Testis (tissue), 3 donors: Measurements from ENCODE around the gene PHF19. TPM values are rescaled to one million over a fixed set of nuclear protein-coding genes. Genes with fewer than 3 reads are reported as not detected.

Experiments used
- DNase-seq: peaks from one replicate; pipeline ENCODE4 v3.0.0-alpha.2; 2019
- H3K27ac ChIP-seq, 2 donors: fragments of 200-600 bp; sonication (generic); one replicate each; pipeline ENCODE4 v1.5.1; 2019
- H3K27me3 ChIP-seq: fragments of 200-600 bp; sonication (generic); one replicate; pipeline ENCODE4 v1.5.1; 2019
- H3K36me3 ChIP-seq: fragments of 200-600 bp; sonication (generic); one replicate; pipeline ENCODE4 v1.5.1; 2017; ENCODE audit warnings: low read depth; ENCODE audit errors: missing control alignments
- H3K4me1 ChIP-seq: fragments of 200-600 bp; sonication (generic); one replicate; pipeline ENCODE4 v1.5.1; 2019
- H3K4me3 ChIP-seq, 2 donors: fragments of 200-600 bp; sonication (generic); one replicate each; pipeline ENCODE4 v1.5.1; 2017 to 2019
- H3K9me3 ChIP-seq: fragments of 200-600 bp; sonication (generic); one replicate; pipeline ENCODE4 v1.5.1; 2017
- POLR2A ChIP-seq: fragments of 450-650 bp; IDR thresholded peaks from one replicate; pipeline ENCODE4 v1.6.1; 2017; ENCODE audit warnings: antibody characterized with exemption, mild to moderate bottlenecking, moderate library complexity
- WGBS, 2 donors: methylation state at CpG; one replicate each; pipeline ENCODE4 v1.1.5; 2018; 5-methylcytosine and 5-hydroxymethylcytosine counted together
- intact Hi-C: fragments of 100-400 bp; cut with DNase I; formaldehyde crosslinking; loops from one replicate; pipeline ENCODE4 v1.15.1; 2023; ENCODE audit warnings: low total_unique reads
- polyA plus RNA-seq: library from polyadenylated mRNA; stranded (reverse); fragments of 350-450 nt; fragmentation: Illumina TruSeq; extraction: RNeasy Lipid Tissue Mini Kit (QIAGEN cat#74804); gene quantifications from one replicate; pipeline ENCODE4 v1.2.3, GENCODE V29; 2014; ENCODE audit warnings: low read depth, low replicate concordance; ENCODE audit not compliant: insufficient read depth
- total RNA-seq, 2 donors: library from RNA; depleted of rRNA; stranded (reverse); fragments of >200 nt; gene quantifications; one replicate each; pipeline ENCODE4 v1.2.3, GENCODE V29; 2016
- TF ChIP-seq, protein P1 (sequence below), 3 experiments: fragments of 450-650 bp in 2 of 3; fragments of 200-600 bp in 1 of 3; sonication (generic) in 1 of 3; IDR thresholded peaks; one replicate each; pipeline ENCODE4 v1.5.1; 2016 to 2019; ENCODE audit warnings: antibody characterized with exemption in 3 of 3, mild to moderate bottlenecking in 2 of 3, moderate library complexity in 1 of 3

Gene PHF19
- total and polyA plus RNA-seq, 3 donors from 2014 or later: 28.5 to 41.7 (median 40.3) TPM

DNA sequence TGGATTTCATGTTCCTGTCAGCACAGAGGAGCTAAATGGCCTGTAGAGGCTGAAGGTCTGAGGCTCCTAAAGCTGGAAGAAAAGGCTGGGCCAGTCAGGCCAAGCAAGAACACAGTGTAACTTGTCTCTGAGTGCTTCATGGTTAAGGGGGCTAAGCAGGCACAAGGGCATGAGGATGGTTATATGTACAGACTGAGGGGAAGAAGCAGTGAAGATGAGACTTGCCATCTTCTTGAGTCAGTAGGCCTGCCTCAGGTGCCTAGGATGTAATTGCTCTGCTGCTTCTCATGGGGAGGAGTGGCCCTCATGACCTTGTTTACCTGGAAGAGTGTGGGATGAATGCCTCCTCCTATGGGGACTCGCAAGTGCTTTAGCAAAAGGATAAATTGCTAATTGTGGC, 25.5 kb downstream of the PHF19 start:
- H3K27ac ChIP-seq: no peak overlapping the region
- H3K4me1 ChIP-seq: peaks cover 5% of the 10 kb centered on the region
- TF ChIP-seq, protein P1, sequence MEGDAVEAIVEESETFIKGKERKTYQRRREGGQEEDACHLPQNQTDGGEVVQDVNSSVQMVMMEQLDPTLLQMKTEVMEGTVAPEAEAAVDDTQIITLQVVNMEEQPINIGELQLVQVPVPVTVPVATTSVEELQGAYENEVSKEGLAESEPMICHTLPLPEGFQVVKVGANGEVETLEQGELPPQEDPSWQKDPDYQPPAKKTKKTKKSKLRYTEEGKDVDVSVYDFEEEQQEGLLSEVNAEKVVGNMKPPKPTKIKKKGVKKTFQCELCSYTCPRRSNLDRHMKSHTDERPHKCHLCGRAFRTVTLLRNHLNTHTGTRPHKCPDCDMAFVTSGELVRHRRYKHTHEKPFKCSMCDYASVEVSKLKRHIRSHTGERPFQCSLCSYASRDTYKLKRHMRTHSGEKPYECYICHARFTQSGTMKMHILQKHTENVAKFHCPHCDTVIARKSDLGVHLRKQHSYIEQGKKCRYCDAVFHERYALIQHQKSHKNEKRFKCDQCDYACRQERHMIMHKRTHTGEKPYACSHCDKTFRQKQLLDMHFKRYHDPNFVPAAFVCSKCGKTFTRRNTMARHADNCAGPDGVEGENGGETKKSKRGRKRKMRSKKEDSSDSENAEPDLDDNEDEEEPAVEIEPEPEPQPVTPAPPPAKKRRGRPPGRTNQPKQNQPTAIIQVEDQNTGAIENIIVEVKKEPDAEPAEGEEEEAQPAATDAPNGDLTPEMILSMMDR (IDR thresholded peaks at IDR 0.05): no peak
- TF ChIP-seq POLR2A: no peak
- DNase-seq: no peak
- intact Hi-C loops: loop anchor here (10.0 kb wide), 1 partner anchor 57 kb away; the partner anchor contains the start of gene FBXW2
- no peaks in the 10 kb centered on the region for H3K36me3 ChIP-seq
- no peaks in the 10 kb centered on the region for H3K9me3 ChIP-seq
- WGBS, 2 donors: 95 to 100% methylated on average over 1 of the region's 1 CpG
- H3K27me3 ChIP-seq: no peaks in the 10 kb centered on the region
- H3K4me3 ChIP-seq: no peak overlapping the region

GRCh38 chr9:120850315-120850714, 26.7 kb downstream of the PHF19 start:
- H3K27me3 ChIP-seq: no peaks in the 10 kb centered on the region
- no peaks in the 10 kb centered on the region for H3K36me3 ChIP-seq
- H3K4me1 ChIP-seq: peaks cover 5% of the 10 kb centered on the region
- no peak overlapping the region for H3K4me3 ChIP-seq
- no peak for DNase-seq
- no peaks in the 10 kb centered on the region for H3K9me3 ChIP-seq
- intact Hi-C loops: loop anchor here (10.0 kb wide), 1 partner anchor 56 kb away; the partner anchor contains the start of gene FBXW2
- no peak overlapping the region for H3K27ac ChIP-seq
- no peak for TF ChIP-seq POLR2A
- TF ChIP-seq, protein P1 (IDR thresholded peaks at IDR 0.05): no peak
- WGBS, 2 donors: 93 to 95% methylated on average over 3 of the region's 3 CpGs

- H3K9me3 ChIP-seq: no peaks in the 10 kb centered on the region
- intact Hi-C loops: no loop called here
- H3K36me3 ChIP-seq: no peaks in the 10 kb centered on the region
- no peak for DNase-seq
- no peak overlapping the region for H3K27ac ChIP-seq
- peaks cover 5% of the 10 kb centered on the region for H3K4me1 ChIP-seq
- no peak overlapping the region for H3K4me3 ChIP-seq
- 72 to 84% methylated on average over 1 of the region's 1 CpG for WGBS, 2 donors
- H3K27me3 ChIP-seq: no peaks in the 10 kb centered on the region
- TF ChIP-seq POLR2A: no peak
- TF ChIP-seq, protein P1 (IDR thresholded peaks at IDR 0.05): no peak
These were observed 30.1 kb downstream of the PHF19 start for GRCh38 chr9:120846906-120847305.

DNA sequence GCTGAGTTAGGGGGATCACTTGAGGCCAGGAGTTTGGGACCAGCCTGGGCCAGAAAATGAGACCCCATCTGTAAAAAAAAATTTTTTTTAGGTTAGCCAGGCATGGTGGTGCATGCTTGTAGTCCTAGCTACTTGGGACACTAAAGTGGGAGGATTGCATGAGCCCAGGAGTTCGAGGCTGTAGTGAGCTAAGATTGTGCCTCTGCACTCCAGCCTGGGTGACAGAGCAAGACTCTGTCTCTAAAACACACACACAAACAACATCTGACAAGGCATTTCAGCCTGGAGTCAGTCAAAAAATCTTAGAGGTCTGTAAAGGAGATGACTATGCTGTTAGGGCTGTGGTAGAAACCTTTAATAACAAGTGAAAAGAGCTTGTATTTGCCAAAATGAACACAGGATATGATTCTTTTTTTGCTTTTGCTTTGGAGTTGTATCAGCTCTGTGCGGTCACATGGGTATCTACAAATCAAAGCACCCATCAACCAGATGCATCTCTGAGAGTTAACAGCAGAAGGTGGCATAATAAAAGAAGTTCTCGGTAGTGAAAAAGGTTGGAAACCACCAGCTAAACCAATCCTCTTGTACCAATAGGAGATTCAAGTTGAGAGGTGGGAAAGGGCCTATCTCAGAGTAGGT, 30.6 kb downstream of the PHF19 start:
- H3K27ac ChIP-seq: no peak overlapping the region
- intact Hi-C loops: no loop called here
- no peak for DNase-seq
- no peak overlapping the region for H3K4me3 ChIP-seq
- no peaks in the 10 kb centered on the region for H3K9me3 ChIP-seq
- H3K4me1 ChIP-seq: peaks cover 9% of the 10 kb centered on the region
- no peaks in the 10 kb centered on the region for H3K36me3 ChIP-seq
- 91 to 93% methylated on average over 3 of the region's 3 CpGs for WGBS, 2 donors
- TF ChIP-seq POLR2A: no peak
- TF ChIP-seq, protein P1 (IDR thresholded peaks at IDR 0.05): no peak
- no peaks in the 10 kb centered on the region for H3K27me3 ChIP-seq

- intact Hi-C loops: no loop called here
- Histone ChIP-seq H3K36me3 (no peaks in the 10 kb centered on the region), H3K27ac (no peak overlapping the region), H3K4me1 (peaks cover 9% of the 10 kb centered on the region), H3K9me3 (no peaks in the 10 kb centered on the region), H3K27me3 (no peaks in the 10 kb centered on the region), H3K4me3 (no peak overlapping the region)
- DNase-seq: no peak
- no peak for TF ChIP-seq POLR2A
- TF ChIP-seq, protein P1 (IDR thresholded peaks at IDR 0.05): no peak
These were observed 31.7 kb downstream of the PHF19 start for GRCh38 chr9:120845255-120845654.
